Measurements from ENCODE around the gene ANKRD28. TPM values are rescaled to one million over a fixed set of nuclear protein-coding genes. Genes with fewer than 3 reads are reported as not detected.

ANKRD28 gene
- total and polyA plus RNA-seq, 2 of the 13 experiments (the other 11 are each of a cell fraction or from before 2014, with no cell fraction given) = 21.0 to 28.9 TPM

DNA sequence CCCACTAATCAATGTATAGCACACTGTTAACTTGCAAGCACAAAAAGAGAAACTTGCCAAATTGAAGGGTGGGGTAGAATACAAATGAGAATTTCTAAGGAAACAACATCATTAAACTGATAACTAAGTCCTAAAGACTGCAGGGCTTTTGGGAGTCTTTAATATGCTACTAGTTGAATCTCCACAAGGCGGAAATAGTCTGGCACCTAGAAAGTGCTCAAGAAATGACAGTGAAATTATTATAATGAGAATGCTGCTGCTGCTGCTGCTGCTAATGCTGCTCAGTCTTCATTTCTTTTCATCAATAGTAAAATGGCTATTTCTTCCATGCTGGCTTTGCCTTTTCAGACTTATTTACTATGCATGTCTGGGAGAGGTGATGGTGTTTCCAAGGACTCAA is 104.4 kb downstream of the ANKRD28 start (continued):
- TF ChIP-seq KDM3A (CRISPR knock-in tag; IDR thresholded peaks at IDR 0.05; ENCODE audit: low read depth) (no peak), ZSCAN20 (CRISPR knock-in tag; IDR thresholded peaks at IDR 0.05; ENCODE audit: borderline replicate concordance) (no peak), HNF4A (CRISPR knock-in tag; IDR thresholded peaks at IDR 0.05) (no peak), MAF1 (CRISPR knock-in tag; IDR thresholded peaks at IDR 0.05; ENCODE audit: borderline replicate concordance) (no peak)
- TF ChIP-seq, protein P1, sequence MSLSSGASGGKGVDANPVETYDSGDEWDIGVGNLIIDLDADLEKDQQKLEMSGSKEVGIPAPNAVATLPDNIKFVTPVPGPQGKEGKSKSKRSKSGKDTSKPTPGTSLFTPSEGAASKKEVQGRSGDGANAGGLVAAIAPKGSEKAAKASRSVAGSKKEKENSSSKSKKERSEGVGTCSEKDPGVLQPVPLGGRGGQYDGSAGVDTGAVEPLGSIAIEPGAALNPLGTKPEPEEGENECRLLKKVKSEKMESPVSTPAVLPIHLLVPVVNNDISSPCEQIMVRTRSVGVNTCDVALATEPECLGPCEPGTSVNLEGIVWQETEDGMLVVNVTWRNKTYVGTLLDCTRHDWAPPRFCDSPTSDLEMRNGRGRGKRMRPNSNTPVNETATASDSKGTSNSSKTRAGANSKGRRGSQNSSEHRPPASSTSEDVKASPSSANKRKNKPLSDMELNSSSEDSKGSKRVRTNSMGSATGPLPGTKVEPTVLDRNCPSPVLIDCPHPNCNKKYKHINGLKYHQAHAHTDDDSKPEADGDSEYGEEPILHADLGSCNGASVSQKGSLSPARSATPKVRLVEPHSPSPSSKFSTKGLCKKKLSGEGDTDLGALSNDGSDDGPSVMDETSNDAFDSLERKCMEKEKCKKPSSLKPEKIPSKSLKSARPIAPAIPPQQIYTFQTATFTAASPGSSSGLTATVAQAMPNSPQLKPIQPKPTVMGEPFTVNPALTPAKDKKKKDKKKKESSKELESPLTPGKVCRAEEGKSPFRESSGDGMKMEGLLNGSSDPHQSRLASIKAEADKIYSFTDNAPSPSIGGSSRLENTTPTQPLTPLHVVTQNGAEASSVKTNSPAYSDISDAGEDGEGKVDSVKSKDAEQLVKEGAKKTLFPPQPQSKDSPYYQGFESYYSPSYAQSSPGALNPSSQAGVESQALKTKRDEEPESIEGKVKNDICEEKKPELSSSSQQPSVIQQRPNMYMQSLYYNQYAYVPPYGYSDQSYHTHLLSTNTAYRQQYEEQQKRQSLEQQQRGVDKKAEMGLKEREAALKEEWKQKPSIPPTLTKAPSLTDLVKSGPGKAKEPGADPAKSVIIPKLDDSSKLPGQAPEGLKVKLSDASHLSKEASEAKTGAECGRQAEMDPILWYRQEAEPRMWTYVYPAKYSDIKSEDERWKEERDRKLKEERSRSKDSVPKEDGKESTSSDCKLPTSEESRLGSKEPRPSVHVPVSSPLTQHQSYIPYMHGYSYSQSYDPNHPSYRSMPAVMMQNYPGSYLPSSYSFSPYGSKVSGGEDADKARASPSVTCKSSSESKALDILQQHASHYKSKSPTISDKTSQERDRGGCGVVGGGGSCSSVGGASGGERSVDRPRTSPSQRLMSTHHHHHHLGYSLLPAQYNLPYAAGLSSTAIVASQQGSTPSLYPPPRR (CRISPR knock-in tag; IDR thresholded peaks at IDR 0.05; ENCODE audit: borderline replicate concordance) = no peak
- TF ChIP-seq, protein P2, sequence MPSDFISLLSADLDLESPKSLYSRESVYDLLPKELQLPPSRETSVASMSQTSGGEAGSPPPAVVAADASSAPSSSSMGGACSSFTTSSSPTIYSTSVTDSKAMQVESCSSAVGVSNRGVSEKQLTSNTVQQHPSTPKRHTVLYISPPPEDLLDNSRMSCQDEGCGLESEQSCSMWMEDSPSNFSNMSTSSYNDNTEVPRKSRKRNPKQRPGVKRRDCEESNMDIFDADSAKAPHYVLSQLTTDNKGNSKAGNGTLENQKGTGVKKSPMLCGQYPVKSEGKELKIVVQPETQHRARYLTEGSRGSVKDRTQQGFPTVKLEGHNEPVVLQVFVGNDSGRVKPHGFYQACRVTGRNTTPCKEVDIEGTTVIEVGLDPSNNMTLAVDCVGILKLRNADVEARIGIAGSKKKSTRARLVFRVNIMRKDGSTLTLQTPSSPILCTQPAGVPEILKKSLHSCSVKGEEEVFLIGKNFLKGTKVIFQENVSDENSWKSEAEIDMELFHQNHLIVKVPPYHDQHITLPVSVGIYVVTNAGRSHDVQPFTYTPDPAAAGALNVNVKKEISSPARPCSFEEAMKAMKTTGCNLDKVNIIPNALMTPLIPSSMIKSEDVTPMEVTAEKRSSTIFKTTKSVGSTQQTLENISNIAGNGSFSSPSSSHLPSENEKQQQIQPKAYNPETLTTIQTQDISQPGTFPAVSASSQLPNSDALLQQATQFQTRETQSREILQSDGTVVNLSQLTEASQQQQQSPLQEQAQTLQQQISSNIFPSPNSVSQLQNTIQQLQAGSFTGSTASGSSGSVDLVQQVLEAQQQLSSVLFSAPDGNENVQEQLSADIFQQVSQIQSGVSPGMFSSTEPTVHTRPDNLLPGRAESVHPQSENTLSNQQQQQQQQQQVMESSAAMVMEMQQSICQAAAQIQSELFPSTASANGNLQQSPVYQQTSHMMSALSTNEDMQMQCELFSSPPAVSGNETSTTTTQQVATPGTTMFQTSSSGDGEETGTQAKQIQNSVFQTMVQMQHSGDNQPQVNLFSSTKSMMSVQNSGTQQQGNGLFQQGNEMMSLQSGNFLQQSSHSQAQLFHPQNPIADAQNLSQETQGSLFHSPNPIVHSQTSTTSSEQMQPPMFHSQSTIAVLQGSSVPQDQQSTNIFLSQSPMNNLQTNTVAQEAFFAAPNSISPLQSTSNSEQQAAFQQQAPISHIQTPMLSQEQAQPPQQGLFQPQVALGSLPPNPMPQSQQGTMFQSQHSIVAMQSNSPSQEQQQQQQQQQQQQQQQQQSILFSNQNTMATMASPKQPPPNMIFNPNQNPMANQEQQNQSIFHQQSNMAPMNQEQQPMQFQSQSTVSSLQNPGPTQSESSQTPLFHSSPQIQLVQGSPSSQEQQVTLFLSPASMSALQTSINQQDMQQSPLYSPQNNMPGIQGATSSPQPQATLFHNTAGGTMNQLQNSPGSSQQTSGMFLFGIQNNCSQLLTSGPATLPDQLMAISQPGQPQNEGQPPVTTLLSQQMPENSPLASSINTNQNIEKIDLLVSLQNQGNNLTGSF (CRISPR knock-in tag; IDR thresholded peaks at IDR 0.05) = no peak

Measured in HepG2 (cell line).